Left cardiac atrium (tissue), 4 donors: Measurements from ENCODE around the gene GOLPH3. TPM values are rescaled to one million over a fixed set of nuclear protein-coding genes. Genes with fewer than 3 reads are reported as not detected.
"Not testable (repeated sequence)": the region's sequence is repeated elsewhere in the genome, so short reads cannot be mapped to it uniquely, and the experiment has no call there.

Source experiments
- ATAC-seq, 2 donors: fragments of 200-7000 bp; cut with Tn5 transposase; one replicate each; pipeline ENCODE4 v1.9.1; 2020; ENCODE audit warnings: mild to moderate bottlenecking in 2 of 2, moderate library complexity in 2 of 2
- DNase-seq: peaks from one replicate; pipeline ENCODE4 v3.0.0-alpha.2; 2020
- intact Hi-C, 2 donors: fragments of 100-400 bp; cut with DNase I; formaldehyde crosslinking; loops; one replicate each; pipeline versions ENCODE4 v1.14.1 to v1.15.1; 2022 to 2023
- long read RNA-seq: library from polyadenylated mRNA; unstranded; transcript quantifications from one replicate; pipeline ENCODE4 v2.0.0, GENCODE V29; 2021
- total RNA-seq, 2 donors: library from RNA; stranded (reverse); fragmentation: NEBNext Ultra II Directional; extraction: Animal tissue kit (Norgen Biotek cat#: 25700); gene quantifications; one replicate each; pipeline ENCODE4 v1.2.1, GENCODE V29; 2021
- donor health status: DM: no; HTN: yes; CAD: no.
- donor health status: DM: no; HTN: yes; CAD: no; lungs with severe emphysema.
- donor health status: DM: yes; HTN: yes; CAD: no.
- donor health status: Dilated cardiomyopathy.

The GOLPH3 gene
- total RNA-seq, result 10 to 100 TPM; 48.0 to 72.2 TPM
- long read RNA-seq, transcript GOLPH3-201 (4 exons, 2,721 nt), result major isoform, 27 of 33 reads
- long read RNA-seq, partial matches to known transcripts, result 2 of 33 reads
- long read RNA-seq, other reads (novel, unspliced or antisense), result 3 of 33 reads

DNA sequence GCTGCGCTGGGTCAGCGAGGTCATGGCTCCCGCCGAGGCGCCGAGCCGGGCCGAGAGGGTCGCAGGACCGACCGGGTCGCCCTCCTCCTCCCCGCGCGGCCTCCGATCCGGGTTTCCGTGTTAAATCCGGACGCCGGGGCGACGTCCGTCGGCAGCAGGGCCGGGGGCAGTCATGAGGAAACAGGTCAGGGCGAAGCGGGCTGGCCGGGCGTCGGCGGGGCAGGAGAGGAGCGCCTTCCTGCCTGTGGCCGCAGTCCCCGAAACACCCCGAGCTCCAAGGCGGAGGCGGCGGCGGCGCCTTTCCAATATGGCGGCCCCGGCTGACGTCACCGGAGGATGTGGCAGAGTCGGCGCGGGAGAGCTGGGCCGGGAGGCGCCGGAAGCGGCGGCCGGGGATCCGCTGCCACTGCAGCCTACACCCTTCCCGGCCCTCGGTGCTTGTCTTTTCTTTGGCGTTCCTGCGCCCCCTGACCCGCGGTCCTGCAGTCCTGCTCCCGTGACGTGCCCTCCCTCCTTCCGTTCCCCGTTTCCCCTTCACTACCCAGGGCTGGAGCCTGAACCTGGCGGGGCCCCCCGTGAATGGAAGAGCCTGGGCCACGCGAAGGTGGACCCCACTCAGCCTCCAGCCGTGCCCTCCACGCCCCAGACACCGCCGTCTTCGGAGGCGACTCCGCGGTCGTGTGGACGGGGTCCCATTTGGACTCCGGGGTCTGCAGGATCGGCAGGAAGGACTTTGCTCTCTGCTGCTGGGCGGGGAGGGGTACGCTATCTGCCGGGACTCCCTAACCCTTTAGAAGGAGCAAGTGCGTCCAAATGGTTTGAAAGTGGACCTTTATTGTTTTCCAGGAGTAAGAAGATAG lies at the start of gene GOLPH3:
Gene GOLPH3, minus strand, starts transcription at position 309 of the 860 bp plus-strand sequence. Its CDS starts 285 bp downstream, at position 24.
- intact Hi-C loops, result loop anchor here in 1 of 2 donors (5.0 kb wide), 1 partner anchor 58 kb away; no protein-coding TSS in a partner anchor
- ATAC-seq (peak; percentile 97), DNase-seq (peak; percentile 98)

- intact Hi-C loops, result no loop called here
- DNase-seq (no peak), ATAC-seq (no peak)
Measured at GRCh38 chr5:32222723-32223470, 48.8 kb upstream of the GOLPH3 start.

DNA sequence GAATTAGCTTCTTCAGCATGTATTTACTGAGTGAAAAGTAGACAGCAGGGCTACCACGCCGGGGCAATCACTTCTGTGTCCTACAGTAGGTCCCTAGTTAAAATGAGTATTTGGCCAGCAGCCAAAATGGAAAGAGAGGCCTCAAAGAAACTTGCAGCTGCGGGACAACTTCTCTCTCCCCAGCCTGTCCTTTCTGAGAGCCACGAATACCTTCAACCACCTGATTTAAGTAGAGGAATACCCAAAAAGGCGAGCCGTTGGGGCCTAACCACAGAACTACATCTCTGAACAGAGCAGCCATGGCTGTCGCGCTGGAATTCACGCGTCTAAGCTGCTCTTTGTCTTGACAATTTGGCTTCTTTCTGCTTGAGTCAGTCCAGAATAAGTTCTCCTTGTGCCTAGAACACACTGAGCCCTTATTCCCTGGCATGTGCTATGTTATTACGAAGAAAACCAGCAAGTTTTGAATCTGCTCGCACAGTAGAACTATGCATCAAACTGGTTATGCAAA lies 43.8 kb upstream of the GOLPH3 start:
- DNase-seq, result no peak
- intact Hi-C loops, result no loop called here

DNA sequence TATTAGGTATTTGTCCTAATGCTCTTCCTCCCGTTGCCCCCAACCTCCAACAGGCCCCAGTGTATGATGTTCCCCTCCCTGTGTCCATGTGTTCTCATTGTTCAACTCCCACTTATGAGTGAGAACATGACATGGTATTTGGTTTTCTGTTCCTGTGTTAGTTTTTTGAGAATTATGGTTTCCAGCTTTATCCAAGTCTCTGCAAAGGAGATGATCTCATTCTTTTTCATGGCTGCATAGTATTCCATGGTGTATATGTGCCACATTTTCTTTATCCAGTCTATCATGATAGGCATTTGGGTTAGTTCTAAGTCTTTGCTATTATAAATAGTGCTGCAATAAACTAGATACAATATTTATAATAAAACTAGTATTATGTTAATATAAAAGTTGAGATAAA lies 40.2 kb upstream of the GOLPH3 start:
- intact Hi-C loops, ATAC-seq, DNase-seq: not testable (repeated sequence)

More for the DNA sequence above, 43.8 kb upstream of the GOLPH3 start:
- ATAC-seq, result peak; percentile 68 to 75

DNA sequence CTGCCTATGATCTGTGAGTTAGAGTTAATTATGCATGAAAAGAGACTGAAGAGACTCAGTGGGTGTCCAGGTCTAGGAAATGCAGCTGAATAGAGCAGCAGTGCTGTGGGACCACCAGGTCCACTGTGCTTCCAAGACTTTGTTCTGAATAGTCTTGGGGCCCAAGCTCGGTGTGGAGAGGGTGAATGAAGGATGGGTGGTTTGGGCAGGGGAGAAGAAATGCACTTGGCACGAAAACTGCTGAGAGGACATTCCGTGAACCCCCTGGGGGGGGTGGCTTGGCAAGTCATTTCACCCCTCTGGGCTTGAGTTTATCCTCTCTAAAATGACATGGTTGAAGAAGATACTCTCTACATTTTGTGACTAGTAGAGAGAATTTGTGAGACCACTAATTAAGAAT lies 36.0 kb upstream of the GOLPH3 start:
- intact Hi-C loops, result no loop called here
- no peak for DNase-seq
- no peak for ATAC-seq

- DNase-seq, ATAC-seq, intact Hi-C loops: not testable (repeated sequence)
Measured at GRCh38 chr5:32208837-32209236, 34.7 kb upstream of the GOLPH3 start.

DNA sequence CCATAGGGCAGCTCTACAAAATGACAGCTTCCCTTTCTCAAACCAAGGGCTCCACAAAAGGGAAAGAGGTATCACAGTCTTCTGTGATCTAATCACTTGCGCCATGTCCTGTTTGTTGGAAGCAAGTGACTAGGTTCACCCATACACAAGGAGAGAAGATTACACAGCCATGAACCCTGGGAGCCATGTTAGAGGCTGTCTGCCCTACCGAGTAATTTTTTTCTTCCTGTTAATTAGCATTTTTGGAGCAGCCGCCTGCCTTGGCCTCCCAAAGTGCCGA lies 33.2 kb upstream of the GOLPH3 start:
- DNase-seq (no peak), ATAC-seq (no peak)
- intact Hi-C loops, result no loop called here

DNA sequence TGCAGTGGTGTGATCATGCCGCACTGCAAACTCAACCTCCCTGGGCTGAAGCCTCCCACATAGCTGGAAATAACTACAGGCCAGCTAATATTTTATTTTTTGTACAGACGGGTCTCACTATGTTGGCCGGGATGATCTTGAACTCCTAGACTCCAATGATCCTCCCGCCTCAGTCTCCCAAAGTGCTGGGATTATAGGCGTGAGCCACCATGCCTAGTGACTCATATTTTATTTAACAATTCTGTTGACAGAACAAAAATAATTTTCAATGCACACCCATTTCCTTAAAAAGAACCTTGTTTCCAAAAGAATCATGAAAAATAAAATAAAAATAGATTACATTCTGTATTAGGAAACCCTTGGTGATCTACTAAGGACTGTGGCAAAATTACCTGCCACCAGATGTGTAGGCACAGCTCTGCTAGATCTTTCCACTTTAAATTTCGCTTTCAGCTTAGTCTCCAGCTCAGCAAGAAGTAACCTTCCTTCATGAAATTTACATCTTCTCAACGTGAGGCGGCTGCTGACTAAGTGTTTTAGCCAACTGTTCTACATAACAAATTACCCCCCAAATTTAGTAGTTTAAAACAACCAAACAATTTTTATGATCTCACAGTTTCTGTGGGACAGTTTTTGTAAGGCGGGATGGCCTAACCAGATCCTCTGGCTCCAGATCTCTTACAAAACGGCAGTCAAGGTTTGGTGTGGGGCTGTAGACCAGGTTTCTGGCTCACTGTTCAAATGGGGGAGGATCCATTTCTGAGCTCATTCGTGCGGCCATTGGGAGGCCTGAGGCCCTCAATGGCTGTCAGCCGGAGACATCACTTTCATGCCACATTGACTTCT lies 32.6 kb upstream of the GOLPH3 start:
- no peak for DNase-seq
- no peak for ATAC-seq
- intact Hi-C loops, result no loop called here

DNA sequence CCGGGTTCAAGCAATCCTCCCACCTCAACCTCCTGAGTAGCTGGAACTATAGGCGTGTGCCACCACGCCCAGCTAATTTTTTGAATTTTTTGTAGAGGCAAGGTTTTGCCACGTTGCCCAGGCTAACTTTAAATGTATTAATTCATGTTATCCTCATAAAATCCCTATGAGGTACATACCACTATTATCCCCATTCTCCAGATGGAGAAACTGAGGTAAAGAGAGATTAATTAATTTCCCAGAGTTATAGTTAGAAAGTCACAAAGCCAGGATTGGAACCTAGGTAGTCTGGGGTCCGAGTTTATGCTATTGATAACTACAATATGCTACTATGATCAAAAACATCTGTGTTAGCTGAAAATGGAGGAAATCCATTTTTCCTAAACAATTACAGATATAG lies 31.9 kb upstream of the GOLPH3 start:
- ATAC-seq (no peak), DNase-seq (no peak)
- intact Hi-C loops, result no loop called here

GRCh38 chr5:32202394-32202793 lies 28.3 kb upstream of the GOLPH3 start:
- no peak for DNase-seq
- ATAC-seq, result peak; percentile 53 to 57
- intact Hi-C loops, result no loop called here

- peak in 1 of 2 donors; percentile 20 for ATAC-seq
- no peak for DNase-seq
- intact Hi-C loops, result no loop called here
Measured at GRCh38 chr5:32201122-32201753, 27.1 kb upstream of the GOLPH3 start.

DNA sequence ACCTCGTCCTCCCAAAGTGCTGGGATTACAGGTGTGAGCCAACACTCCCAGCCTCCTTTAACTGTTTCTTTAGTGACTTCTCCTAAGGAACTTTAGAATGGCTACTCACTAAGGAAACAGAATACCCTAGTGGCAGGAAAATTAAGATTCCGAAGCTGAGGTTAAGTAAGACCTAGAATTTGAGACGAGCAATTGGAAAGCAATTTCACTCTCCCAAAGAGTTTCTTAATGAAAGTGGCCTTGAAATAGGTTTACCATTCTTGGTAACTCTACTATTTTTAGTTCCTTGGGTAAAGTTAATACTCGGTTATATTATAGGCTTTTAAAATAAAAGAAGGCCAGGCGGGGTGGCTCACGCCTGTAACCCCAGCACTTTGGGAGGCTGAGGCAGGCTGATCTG lies 22.9 kb upstream of the GOLPH3 start:
- ATAC-seq (no peak), DNase-seq (no peak)
- intact Hi-C loops, result no loop called here

DNA sequence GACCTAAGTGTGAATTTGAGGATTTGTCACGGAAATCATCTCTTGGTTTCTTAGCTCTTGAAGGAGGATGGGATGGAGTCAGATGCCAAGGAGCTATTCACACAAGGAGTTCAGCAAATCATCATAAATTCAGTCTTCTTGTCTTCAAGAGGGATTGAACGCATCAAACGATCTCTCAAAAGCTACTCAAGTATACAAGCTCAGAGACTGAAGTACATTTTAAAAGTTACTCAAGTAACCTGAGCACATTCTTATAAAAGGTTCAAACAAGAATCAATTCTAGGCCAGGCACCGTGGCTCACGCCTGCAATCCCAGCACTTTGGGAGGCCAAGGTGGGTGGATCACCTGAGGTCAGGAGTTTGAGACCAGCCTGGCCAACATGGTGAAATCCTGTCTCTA lies 21.1 kb upstream of the GOLPH3 start:
- no peak for ATAC-seq
- no peak for DNase-seq
- intact Hi-C loops, result no loop called here

- peak; percentile 94 for DNase-seq
- ATAC-seq, result peak; percentile 76 to 81
- intact Hi-C loops, result no loop called here
Measured at GRCh38 chr5:32193591-32193990, 19.5 kb upstream of the GOLPH3 start.

- intact Hi-C loops, result no loop called here
- ATAC-seq (peak; percentile 90 to 91), DNase-seq (no peak)
Measured at GRCh38 chr5:32190095-32190494, 16.0 kb upstream of the GOLPH3 start.

DNA sequence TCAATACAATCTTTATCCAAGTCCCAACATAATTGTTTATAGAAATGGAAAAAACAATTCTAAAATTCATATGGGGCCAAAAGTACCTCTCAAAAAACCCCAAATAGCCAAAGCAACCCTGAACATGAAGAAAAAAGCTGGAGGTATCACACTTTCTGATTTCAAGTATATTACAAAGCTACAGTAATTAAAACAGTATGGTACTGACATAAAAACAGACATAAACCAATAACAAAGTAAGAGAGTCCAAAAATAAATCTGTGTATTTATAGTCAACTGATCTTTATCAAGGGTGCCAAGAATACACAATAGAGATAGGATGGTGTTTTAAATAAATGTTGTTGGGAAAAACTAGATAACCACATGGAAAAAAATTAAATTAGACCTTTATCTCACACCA lies 13.6 kb upstream of the GOLPH3 start:
- DNase-seq, result no peak
- ATAC-seq, result no peak

GRCh38 chr5:32182463-32183063 lies 8.4 kb upstream of the GOLPH3 start:
- DNase-seq (no peak), ATAC-seq (peak; percentile 74)
- intact Hi-C loops, result no loop called here

More for the DNA sequence above, 13.6 kb upstream of the GOLPH3 start:
- intact Hi-C loops, result no loop called here
